GM18498 (cell line): Measurements from ENCODE around the gene SRP68.
"Not testable (repeated sequence)": the region's sequence is repeated elsewhere in the genome, so short reads cannot be mapped to it uniquely, and the experiment has no call there.

Source experiments
- ATAC-seq: cut with Tn5 transposase; IDR thresholded peaks from one replicate; pipeline ENCODE4 v1.9.1; 2021; ENCODE audit warnings: mild to moderate bottlenecking, moderate library complexity; ENCODE audit not compliant: unreplicated experiment

Gene SRP68

GRCh38 chr17:76048025-76048605, 24.2 kb downstream of the SRP68 start:
- ATAC-seq = no peak

GRCh38 chr17:76046064-76046463, 26.3 kb downstream of the SRP68 start:
- no peak for ATAC-seq

DNA sequence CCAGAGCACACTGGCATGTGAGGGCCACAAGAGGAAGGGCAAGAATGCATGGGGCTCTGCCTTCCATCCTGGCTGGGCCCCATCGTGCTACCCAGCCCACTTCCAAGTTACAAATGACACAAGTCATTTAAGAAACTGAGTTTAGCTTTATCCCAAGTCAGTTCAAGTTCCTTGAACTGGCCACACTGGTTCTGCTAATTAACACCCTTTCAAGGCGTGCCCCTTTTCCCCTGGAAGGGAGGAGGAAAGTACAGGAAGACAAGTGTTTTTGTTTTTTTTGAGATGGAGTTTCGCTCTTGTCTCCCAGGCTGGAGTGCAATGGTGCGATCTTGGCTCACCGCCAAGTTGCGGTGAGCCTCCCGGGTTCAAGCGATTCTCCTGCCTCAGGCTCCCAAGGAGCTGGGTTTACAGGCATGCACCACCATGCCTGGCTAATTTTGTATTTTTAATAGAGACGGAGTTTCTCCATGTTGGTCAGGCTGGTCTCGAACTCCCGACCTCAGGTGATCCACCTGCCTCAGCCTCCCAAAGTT, 27.8 kb downstream of the SRP68 start:
- not testable (repeated sequence) for ATAC-seq

DNA sequence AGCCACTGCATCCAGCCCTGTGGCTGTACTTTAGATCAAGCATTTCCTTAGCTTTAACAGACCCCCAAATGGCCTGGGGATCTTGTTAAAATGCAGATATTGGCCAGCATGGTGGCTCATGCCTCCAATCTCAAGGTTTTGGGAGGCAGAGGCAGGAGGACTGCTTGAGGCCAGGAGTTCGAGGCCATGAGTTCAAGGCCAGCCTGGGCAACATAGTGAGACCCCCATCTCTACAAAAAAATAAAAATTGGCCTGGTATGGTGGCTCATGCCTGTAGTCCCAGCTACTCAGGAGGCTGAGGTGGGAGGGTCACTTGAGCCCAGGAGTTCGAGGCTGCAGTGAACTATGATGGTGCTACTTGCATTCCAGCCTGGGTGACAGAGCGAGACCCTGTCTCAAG, 29.4 kb downstream of the SRP68 start:
- ATAC-seq = not testable (repeated sequence)

- ATAC-seq = no peak
These were observed 31.9 kb downstream of the SRP68 start for GRCh38 chr17:76040376-76040775.

- no peak for ATAC-seq
These were observed 33.2 kb downstream of the SRP68 start for GRCh38 chr17:76039121-76039520.

GRCh38 chr17:76038050-76038449, 34.3 kb downstream of the SRP68 start:
- no peak for ATAC-seq

DNA sequence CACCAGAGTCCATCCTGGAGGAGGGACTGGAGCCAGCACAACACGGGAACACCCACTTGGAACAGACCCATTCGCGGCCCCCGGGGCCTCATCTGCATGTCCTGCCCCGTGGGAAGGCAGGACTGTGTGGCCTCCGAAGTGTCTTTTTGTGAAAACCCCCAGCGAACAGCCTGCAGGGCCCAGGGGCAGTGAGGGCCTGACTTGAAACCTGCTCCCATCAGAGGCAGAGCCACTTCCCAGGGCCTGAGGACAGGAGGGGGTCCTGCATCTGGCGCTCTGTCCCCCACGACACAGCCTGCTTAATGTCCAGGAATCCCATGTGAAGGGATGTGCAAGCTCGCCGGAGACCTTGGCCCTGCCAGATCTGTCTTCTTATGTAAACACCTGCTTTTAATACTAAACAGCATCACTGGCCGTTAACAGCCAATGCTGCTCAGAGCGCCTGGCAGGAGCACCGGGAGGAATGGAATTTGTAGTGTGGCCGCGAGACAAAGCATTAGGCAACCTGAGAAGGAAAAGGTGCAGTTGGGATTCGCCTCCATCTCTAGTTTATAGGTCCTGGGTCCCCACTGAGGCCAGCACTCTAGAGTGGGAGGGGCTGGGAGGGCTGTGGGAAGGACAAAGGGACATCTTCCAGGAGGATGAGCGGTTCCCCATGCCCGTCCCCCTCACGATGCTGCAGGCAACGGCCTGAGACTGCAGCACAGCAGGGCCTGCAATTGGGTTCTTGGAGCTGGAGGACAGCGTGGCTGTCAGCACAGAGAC, 35.6 kb downstream of the SRP68 start:
- ATAC-seq = no peak

GRCh38 chr17:76034428-76035350, 37.6 kb downstream of the SRP68 start:
- no peak for ATAC-seq

DNA sequence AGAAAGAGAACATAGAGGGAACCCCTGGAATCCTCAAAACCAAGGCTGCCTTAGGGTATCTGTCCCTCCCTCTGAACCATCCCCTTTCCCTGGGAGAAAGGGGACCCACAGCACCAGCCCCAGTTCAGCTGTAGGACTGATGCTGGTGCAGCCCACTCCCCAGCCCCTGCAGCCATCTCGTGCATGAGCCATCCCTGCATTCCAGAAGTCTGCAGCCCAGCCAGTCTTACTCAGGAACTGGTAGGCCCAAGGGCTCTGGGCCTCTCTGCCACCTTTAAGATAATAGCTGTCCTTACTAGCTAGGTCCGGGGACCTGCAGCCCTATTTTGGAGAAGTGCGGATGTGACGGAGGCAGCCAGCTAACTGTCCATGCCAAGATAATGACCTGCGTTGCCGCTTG, 39.2 kb downstream of the SRP68 start:
- ATAC-seq = no peak

GRCh38 chr17:76032780-76033108, 39.6 kb downstream of the SRP68 start:
- ATAC-seq = no peak

- ATAC-seq = no peak
These were observed 40.1 kb downstream of the SRP68 start for GRCh38 chr17:76032073-76032779.

GRCh38 chr17:76027159-76027839, 45.0 kb downstream of the SRP68 start, which contains the start of gene EVPL:
Gene EVPL (minus strand): TSS chr17:76027306. CDS start chr17:76027198, 108 bp downstream.
- no peak for ATAC-seq

DNA sequence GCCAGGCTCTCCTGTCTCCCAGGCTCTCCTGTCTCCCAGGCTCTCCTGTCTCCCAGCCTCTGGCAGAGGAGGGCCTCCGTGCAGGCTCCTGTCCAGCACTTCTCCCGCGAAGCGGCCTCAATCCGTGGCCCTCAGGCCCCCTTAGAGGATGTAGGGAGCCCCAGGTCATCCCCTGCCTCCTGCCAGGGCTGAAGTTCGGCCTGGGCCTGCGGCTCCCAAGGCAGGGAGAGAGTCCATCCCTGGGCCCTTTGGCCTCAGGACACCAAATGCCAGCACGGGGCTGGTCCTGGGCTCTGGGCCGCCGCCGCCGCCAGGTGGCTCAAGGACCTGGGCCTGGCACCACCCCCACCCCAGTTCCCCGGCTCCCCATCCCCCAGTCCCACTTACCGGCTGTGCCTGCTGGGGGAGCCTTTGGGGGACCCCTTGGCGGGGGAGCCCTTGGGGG, 45.6 kb downstream of the SRP68 start:
- no peak for ATAC-seq

DNA sequence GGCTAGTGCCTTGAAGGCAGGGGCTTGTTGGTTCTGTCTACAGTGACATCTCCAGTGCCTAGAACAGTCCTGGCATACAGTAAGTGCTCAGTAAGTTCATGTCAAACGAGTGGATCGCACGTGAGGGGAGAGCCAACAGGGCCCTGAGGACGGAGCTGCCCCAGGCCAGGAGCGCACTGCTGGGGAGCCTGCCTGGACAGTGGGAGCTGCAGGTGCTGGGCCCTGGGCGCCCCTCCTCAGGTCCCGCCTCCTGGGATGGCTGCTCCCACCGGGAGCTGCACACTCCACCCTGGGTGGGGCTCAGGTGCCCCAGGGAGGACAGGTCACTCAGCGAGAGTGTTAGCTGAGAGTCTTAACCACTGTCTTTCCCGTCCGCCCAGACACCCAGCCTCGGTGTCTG, 47.0 kb downstream of the SRP68 start:
- ATAC-seq = no peak

GRCh38 chr17:76024353-76024752, 48.0 kb downstream of the SRP68 start:
- ATAC-seq = no peak

GRCh38 chr17:76023900-76024237, 48.4 kb downstream of the SRP68 start:
- no peak for ATAC-seq

- no peak for ATAC-seq
These were observed 49.1 kb downstream of the SRP68 start for GRCh38 chr17:76022973-76023899.

GRCh38 chr17:76022285-76022684, 50.0 kb downstream of the SRP68 start:
- ATAC-seq = no peak
